CD4-positive, alpha-beta T cell (primary cell): ENCODE measurements around the gene HACD4. TPM values are rescaled to one million over a fixed set of nuclear protein-coding genes. Genes with fewer than 3 reads are reported as not detected.

Source experiments
- ATAC-seq: fragments of 200-7000 bp; cut with Tn5 transposase; one replicate; pipeline ENCODE4 v1.10.0; 2022; ENCODE audit warnings: mild to moderate bottlenecking; ENCODE audit not compliant: poor library complexity
- CTCF ChIA-PET: fragments of 350-600 bp; sonication (Branson Sonifier 250); formaldehyde crosslinking; loops from one replicate; lab custom pipeline; 2021; ENCODE audit warnings: antibody characterized with exemption, inconsistent platforms; lab: Charles Lee
- POLR2A ChIA-PET: fragments of 350-600 bp; sonication (Branson Sonifier 250); formaldehyde crosslinking; loops from one replicate; lab custom pipeline; 2021; ENCODE audit warnings: antibody characterized with exemption, inconsistent platforms; lab: Charles Lee
- DNase-seq, 14 experiments: peaks; one replicate each; pipeline ENCODE4 v3.0.0-alpha.2; 2013 to 2020; ENCODE audit warnings: mixed read lengths in 2 of 14
- H3K27ac ChIP-seq, 2 donors: one replicate each; pipeline versions ENCODE4 v1.5.1 to v1.7.0; 2013; ENCODE audit warnings: low read length in 2 of 2, low read depth in 1 of 2, mild to moderate bottlenecking in 1 of 2
- H3K27me3 ChIP-seq, 2 experiments: 1 replicate in 1 of 2; 2 replicates in 1 of 2; pipeline versions ENCODE4 v1.6.1 to v1.7.0; 2013; ENCODE audit warnings: low read length in 2 of 2, control low read depth in 1 of 2, mild to moderate bottlenecking in 1 of 2, moderate library complexity in 1 of 2; ENCODE audit not compliant: insufficient read depth in 2 of 2, control insufficient read depth in 1 of 2
- H3K36me3 ChIP-seq: one replicate; pipeline ENCODE4 v1.6.1; 2013; ENCODE audit warnings: low read length, control low read depth; ENCODE audit not compliant: insufficient read depth
- H3K4me1 ChIP-seq: one replicate; pipeline ENCODE4 v1.6.1; 2013; ENCODE audit warnings: low read length, control low read depth; ENCODE audit not compliant: insufficient read depth
- H3K4me3 ChIP-seq: one replicate; pipeline ENCODE4 v1.5.1; 2013; ENCODE audit warnings: mild to moderate bottlenecking, low read length, moderate library complexity
- H3K9me3 ChIP-seq, 2 experiments: 1 replicate in 1 of 2; 2 replicates in 1 of 2; pipeline versions ENCODE4 v1.6.1 to v1.7.0; 2013; ENCODE audit warnings: low read length in 2 of 2, mild to moderate bottlenecking in 2 of 2, control low read depth in 1 of 2, moderate library complexity in 1 of 2; ENCODE audit not compliant: control insufficient read depth in 1 of 2, insufficient read depth in 1 of 2
- H3K27ac Mint-ChIP-seq: one replicate; pipeline ENCODE4 v1.8.0; 2020; ENCODE audit warnings: mixed read lengths
- H3K27me3 Mint-ChIP-seq: one replicate; pipeline ENCODE4 v1.8.0; 2021; ENCODE audit warnings: mixed read lengths
- H3K36me3 Mint-ChIP-seq: one replicate; pipeline ENCODE4 v1.8.0; 2021; ENCODE audit warnings: low read depth, mixed read lengths
- H3K4me1 Mint-ChIP-seq: one replicate; pipeline ENCODE4 v1.8.0; 2021; ENCODE audit warnings: low read depth, mixed read lengths
- H3K4me3 Mint-ChIP-seq: one replicate; pipeline ENCODE4 v1.8.0; 2020; ENCODE audit warnings: mild to moderate bottlenecking, mixed read lengths
- H3K9me3 Mint-ChIP-seq: one replicate; pipeline ENCODE4 v1.8.0; 2020; ENCODE audit warnings: mixed read lengths
- intact Hi-C, 2 experiments: fragments of 100-400 bp; cut with DNase I in 1 of 2; cut with micrococcal nuclease in 1 of 2; formaldehyde crosslinking; loops; one replicate each; pipeline versions ENCODE4 v1.15.1 to v1.9.0; 2023 to 2025; cut with DNase I, micrococcal nuclease
- total RNA-seq, 174 experiments: library from RNA in 2 of 174; stranded (reverse) in 2 of 174; gene quantifications; one replicate each; pipeline ENCODE4 v1.2.3 and lab custom pipeline; 2021 to 2026
- TF ChIP-seq, protein P1 (sequence below): fragments of 200-600 bp; IDR thresholded peaks from one replicate; pipeline ENCODE4 v1.8.0; 2022; ENCODE audit warnings: antibody characterized with exemption, mild to moderate bottlenecking

The HACD4 gene
- total RNA-seq, 2 experiments from 2014 or later = 5.9 to 6.5 TPM

DNA sequence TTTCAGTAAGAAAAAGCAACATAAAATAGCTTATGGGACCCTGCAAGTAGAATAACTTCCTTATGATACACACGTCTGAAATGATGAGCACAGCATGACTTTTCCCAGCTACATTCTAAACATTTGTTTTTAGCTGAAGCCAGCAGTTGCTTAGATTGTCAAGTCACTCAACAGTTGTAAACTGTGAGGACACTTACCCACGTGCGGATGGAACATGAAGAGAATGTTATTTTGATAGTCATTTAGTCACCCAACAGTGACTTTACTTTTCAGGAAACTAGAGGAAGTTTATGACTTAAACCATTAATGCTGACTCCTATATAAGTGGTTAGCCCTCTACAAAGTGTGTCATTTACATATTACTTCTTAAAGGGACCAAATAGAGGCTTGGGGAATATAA, 3.0 kb downstream of the HACD4 start:
- Histone ChIP-seq H3K4me3 (no peak overlapping the region), H3K36me3 (peaks cover 34% of the 10 kb centered on the region), H3K9me3 (peaks cover 0 to 3% of the 10 kb centered on the region in 2 experiments), H3K27ac (no peak overlapping the region), H3K27me3 (no peaks in the 10 kb centered on the region), H3K4me1 (peaks cover 28% of the 10 kb centered on the region)
- Mint-ChIP-seq H3K9me3 (no peaks in the 10 kb centered on the region), H3K27me3 (no peaks in the 10 kb centered on the region), H3K4me1 (peaks cover 50% of the 10 kb centered on the region), H3K4me3 (peak overlapping the region; percentile 59), H3K36me3 (peaks cover 41% of the 10 kb centered on the region), H3K27ac (peak overlapping the region; percentile 15)
- ChIA-PET POLR2A (no interaction called here), CTCF (no interaction called here)
- TF ChIP-seq, protein P1, sequence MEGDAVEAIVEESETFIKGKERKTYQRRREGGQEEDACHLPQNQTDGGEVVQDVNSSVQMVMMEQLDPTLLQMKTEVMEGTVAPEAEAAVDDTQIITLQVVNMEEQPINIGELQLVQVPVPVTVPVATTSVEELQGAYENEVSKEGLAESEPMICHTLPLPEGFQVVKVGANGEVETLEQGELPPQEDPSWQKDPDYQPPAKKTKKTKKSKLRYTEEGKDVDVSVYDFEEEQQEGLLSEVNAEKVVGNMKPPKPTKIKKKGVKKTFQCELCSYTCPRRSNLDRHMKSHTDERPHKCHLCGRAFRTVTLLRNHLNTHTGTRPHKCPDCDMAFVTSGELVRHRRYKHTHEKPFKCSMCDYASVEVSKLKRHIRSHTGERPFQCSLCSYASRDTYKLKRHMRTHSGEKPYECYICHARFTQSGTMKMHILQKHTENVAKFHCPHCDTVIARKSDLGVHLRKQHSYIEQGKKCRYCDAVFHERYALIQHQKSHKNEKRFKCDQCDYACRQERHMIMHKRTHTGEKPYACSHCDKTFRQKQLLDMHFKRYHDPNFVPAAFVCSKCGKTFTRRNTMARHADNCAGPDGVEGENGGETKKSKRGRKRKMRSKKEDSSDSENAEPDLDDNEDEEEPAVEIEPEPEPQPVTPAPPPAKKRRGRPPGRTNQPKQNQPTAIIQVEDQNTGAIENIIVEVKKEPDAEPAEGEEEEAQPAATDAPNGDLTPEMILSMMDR = no peak
- intact Hi-C loops = loop anchor here in 1 of 2 experiments (10.0 kb wide), 1 partner anchor 404 kb away; the partner anchor contains the start of gene MLLT3
- DNase-seq (peak in 2 of 14 experiments; percentile 20 to 39), ATAC-seq (no peak)

DNA sequence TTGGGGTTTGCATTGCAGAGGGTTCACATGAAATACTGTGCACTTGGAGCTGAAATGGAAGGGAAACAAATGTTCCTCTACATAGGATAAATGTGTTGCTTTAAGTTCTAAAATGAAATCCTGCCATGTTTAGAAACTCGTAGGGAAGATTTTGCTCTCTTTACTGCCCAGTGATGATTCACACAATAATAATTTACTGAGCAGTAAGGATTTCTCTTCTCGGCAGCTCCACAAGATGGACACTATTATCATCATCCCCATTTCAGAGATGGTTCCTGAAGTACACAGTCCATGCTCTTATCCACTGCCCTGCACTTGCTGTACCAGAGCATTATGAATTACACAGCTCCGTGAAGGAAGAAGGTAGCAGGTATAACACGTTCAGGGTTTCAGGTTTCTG, 4.1 kb downstream of the HACD4 start:
- H3K27ac ChIP-seq = no peak overlapping the region
- Mint-ChIP-seq H3K27ac (no peak overlapping the region), H3K27me3 (no peaks in the 10 kb centered on the region), H3K9me3 (no peaks in the 10 kb centered on the region), H3K4me3 (no peak overlapping the region), H3K36me3 (peaks cover 51% of the 10 kb centered on the region), H3K4me1 (peaks cover 39% of the 10 kb centered on the region)
- TF ChIP-seq, protein P1 = no peak
- intact Hi-C loops = loop anchor here in 1 of 2 experiments (10.0 kb wide), 1 partner anchor 402 kb away; the partner anchor contains the start of gene MLLT3
- DNase-seq (no peak), ATAC-seq (no peak)
- H3K9me3 ChIP-seq = peaks cover 0 to 5% of the 10 kb centered on the region in 2 experiments
- peaks cover 34% of the 10 kb centered on the region for H3K36me3 ChIP-seq
- H3K4me1 ChIP-seq = peaks cover 20% of the 10 kb centered on the region
- POLR2A ChIA-PET = interaction anchor here (0.9 kb wide), 1 partner anchor 9 kb away, joined by 4 read pairs; no protein-coding TSS in a partner anchor
- CTCF ChIA-PET = interaction anchor here (2.0 kb wide), 1 partner anchor 84 kb away, joined by 4 read pairs; no protein-coding TSS in a partner anchor
- H3K4me3 ChIP-seq = no peak overlapping the region
- H3K27me3 ChIP-seq = no peaks in the 10 kb centered on the region

DNA sequence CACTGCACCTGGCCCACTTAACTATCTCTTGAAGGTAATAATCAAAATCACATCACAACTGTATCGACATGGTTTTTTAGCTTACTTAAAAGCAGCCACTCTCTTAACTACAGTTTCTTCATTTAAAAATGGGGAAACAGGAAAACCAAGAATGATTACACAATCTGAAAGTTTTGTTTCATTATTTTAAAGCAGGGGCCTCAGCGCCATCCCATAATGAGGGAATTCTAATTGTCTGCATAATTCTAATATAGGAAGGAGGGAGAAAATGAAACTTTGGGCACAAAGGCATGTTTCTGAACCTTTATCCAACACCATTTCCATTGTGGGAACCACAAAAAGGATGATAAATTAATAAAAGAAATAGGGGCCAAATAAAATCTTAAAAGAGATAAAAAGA, 7.6 kb downstream of the HACD4 start:
- POLR2A ChIA-PET = no interaction called here

More for the DNA sequence above, 7.6 kb downstream of the HACD4 start:
- no peak for DNase-seq
- Histone ChIP-seq H3K9me3 (peaks cover 0 to 5% of the 10 kb centered on the region in 2 experiments), H3K27ac (no peak overlapping the region), H3K4me3 (no peak overlapping the region), H3K36me3 (peaks cover 33% of the 10 kb centered on the region), H3K27me3 (no peaks in the 10 kb centered on the region), H3K4me1 (no peaks in the 10 kb centered on the region)
- CTCF ChIA-PET = no interaction called here
- no peak for ATAC-seq
- TF ChIP-seq, protein P1 = no peak
- intact Hi-C loops = loop anchor here in 1 of 2 experiments (5.0 to 10.0 kb wide), 2 partner anchors 399 to 1552 kb away; partner anchors contain the start of gene MLLT3
- Mint-ChIP-seq H3K27ac (no peak overlapping the region), H3K4me3 (no peak overlapping the region), H3K9me3 (no peaks in the 10 kb centered on the region), H3K27me3 (no peaks in the 10 kb centered on the region), H3K4me1 (peaks cover 52% of the 10 kb centered on the region), H3K36me3 (peaks cover 82% of the 10 kb centered on the region)
